ENCODE data around the gene OTOP2. TPM values are rescaled to one million over a fixed set of nuclear protein-coding genes. Genes with fewer than 3 reads are reported as not detected.
"Not testable (repeated sequence)": the region's sequence is repeated elsewhere in the genome, so short reads cannot be mapped to it uniquely, and the experiment has no call there.

OTOP2 gene
- total and polyA plus RNA-seq, 9 donors: not detected

GRCh38 chr17:74972107-74972972 lies 48.3 kb downstream of the OTOP2 start, which contains the start of gene HID1:
TSS of gene HID1 (minus strand) at chr17:74972759. CDS start at chr17:74972656, 103 bp downstream.
- Histone ChIP-seq H3K4me1 (ENCODE audit: control insufficient read depth, insufficient read depth, low read length) (peaks cover 14% of the 10 kb centered on the region), H3K9me3 (replicated peaks; ENCODE audit: control insufficient read depth, low read depth, low read length) (no peaks in the 10 kb centered on the region), H3K27me3 (ENCODE audit: control insufficient read depth, insufficient read depth, low read length) (peaks cover 47% of the 10 kb centered on the region), H3K4me3 (ENCODE audit: low read length) (peak within 1 kb of the TSS; percentile 45), H3K27ac (ENCODE audit: low read length) (peak within 1 kb of the TSS; percentile 1), H3K36me3 (ENCODE audit: control insufficient read depth, insufficient read depth, low read length) (no peaks in the 10 kb centered on the region)
- WGBS (ENCODE audit: insufficient coverage): under 1% methylated on average over 93 of the region's 95 CpGs
- DNase-seq: peak; percentile 43

DNA sequence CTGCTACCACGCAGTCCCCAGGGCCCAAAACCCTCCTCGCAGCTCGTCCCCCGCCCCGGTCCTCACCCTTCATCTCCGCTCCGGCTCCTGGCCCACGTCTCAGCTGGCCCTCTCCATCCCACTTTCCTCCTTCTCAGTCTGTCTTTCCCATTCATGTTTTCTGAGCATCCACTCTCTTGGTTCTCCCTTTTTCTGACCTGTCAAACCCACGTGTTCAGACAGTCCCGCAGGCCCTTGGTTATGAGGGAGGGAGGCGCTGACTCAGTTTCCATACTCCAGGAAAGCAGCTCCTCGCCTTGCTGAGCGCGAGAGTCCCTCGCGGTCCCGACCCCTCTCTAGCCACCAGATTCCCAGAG lies 48.9 kb downstream of the OTOP2 start:
- Histone ChIP-seq H3K9me3 (replicated peaks; ENCODE audit: control insufficient read depth, low read depth, low read length) (no peaks in the 10 kb centered on the region), H3K36me3 (ENCODE audit: control insufficient read depth, insufficient read depth, low read length) (no peaks in the 10 kb centered on the region), H3K27me3 (ENCODE audit: control insufficient read depth, insufficient read depth, low read length) (peaks cover 47% of the 10 kb centered on the region), H3K4me3 (ENCODE audit: low read length) (no peak overlapping the region), H3K27ac (ENCODE audit: low read length) (no peak overlapping the region), H3K4me1 (ENCODE audit: control insufficient read depth, insufficient read depth, low read length) (peaks cover 14% of the 10 kb centered on the region)
- WGBS (ENCODE audit: insufficient coverage): 2% methylated on average over 8 of the region's 17 CpGs
- no peak for DNase-seq

DNA sequence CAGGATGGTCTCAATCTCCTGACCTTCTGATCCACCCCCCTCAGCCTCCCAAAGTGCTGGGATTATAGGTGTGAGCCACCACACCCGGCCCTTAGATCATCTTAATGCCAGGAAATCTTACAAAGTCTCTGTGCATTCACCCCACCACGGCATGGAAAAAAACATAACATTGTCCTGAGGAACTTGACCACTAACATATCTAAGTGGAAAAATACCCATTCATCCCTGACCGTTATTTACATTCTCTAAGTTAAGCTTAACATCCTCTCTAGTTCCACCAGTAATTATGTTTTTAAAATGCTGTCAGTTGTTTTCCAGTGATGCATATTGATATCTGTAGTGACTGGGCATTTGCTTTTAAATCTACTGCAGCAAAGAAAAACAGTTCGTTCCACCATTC lies 51.9 kb downstream of the OTOP2 start:
- Histone ChIP-seq H3K36me3 (ENCODE audit: control insufficient read depth, insufficient read depth, low read length) (no peaks in the 10 kb centered on the region), H3K4me3 (ENCODE audit: low read length) (no peak overlapping the region), H3K27me3 (ENCODE audit: control insufficient read depth, insufficient read depth, low read length) (peaks cover 51% of the 10 kb centered on the region), H3K27ac (ENCODE audit: low read length) (no peak overlapping the region), H3K9me3 (replicated peaks; ENCODE audit: control insufficient read depth, low read depth, low read length) (no peaks in the 10 kb centered on the region), H3K4me1 (ENCODE audit: control insufficient read depth, insufficient read depth, low read length) (peaks cover 14% of the 10 kb centered on the region)
- 80% methylated on average over 1 of the region's 4 CpGs for WGBS (ENCODE audit: insufficient coverage)
- no peak for DNase-seq

GRCh38 chr17:74977802-74978201 lies 53.7 kb downstream of the OTOP2 start:
- Histone ChIP-seq H3K27ac (ENCODE audit: low read length) (no peak overlapping the region), H3K9me3 (replicated peaks; ENCODE audit: control insufficient read depth, low read depth, low read length) (no peaks in the 10 kb centered on the region), H3K27me3 (ENCODE audit: control insufficient read depth, insufficient read depth, low read length) (peaks cover 34% of the 10 kb centered on the region), H3K36me3 (ENCODE audit: control insufficient read depth, insufficient read depth, low read length) (no peaks in the 10 kb centered on the region), H3K4me3 (ENCODE audit: low read length) (no peak overlapping the region), H3K4me1 (ENCODE audit: control insufficient read depth, insufficient read depth, low read length) (peaks cover 18% of the 10 kb centered on the region)
- no CpG with 5 or more reads among the region's 3 CpGs for WGBS (ENCODE audit: insufficient coverage)
- no peak for DNase-seq

- no peak overlapping the region for H3K4me3 ChIP-seq (ENCODE audit: low read length)
- H3K27ac ChIP-seq (ENCODE audit: low read length): no peak overlapping the region
- no peaks in the 10 kb centered on the region for H3K9me3 ChIP-seq (replicated peaks; ENCODE audit: control insufficient read depth, low read depth, low read length)
- WGBS (ENCODE audit: insufficient coverage): 60% methylated on average over 3 of the region's 3 CpGs
- H3K27me3 ChIP-seq (ENCODE audit: control insufficient read depth, insufficient read depth, low read length): peaks cover 30% of the 10 kb centered on the region
- H3K36me3 ChIP-seq (ENCODE audit: control insufficient read depth, insufficient read depth, low read length): no peaks in the 10 kb centered on the region
- DNase-seq: no peak
- peaks cover 15% of the 10 kb centered on the region for H3K4me1 ChIP-seq (ENCODE audit: control insufficient read depth, insufficient read depth, low read length)
Measured at GRCh38 chr17:74978240-74978639, 54.2 kb downstream of the OTOP2 start.

- Histone ChIP-seq H3K4me3 (ENCODE audit: low read length) (no peak overlapping the region), H3K27me3 (ENCODE audit: control insufficient read depth, insufficient read depth, low read length) (peaks cover 16% of the 10 kb centered on the region), H3K9me3 (replicated peaks; ENCODE audit: control insufficient read depth, low read depth, low read length) (no peaks in the 10 kb centered on the region), H3K4me1 (ENCODE audit: control insufficient read depth, insufficient read depth, low read length) (peaks cover 15% of the 10 kb centered on the region), H3K27ac (ENCODE audit: low read length) (no peak overlapping the region), H3K36me3 (ENCODE audit: control insufficient read depth, insufficient read depth, low read length) (no peaks in the 10 kb centered on the region)
- no peak for DNase-seq
- 74% methylated on average over 9 of the region's 17 CpGs for WGBS (ENCODE audit: insufficient coverage)
Measured at GRCh38 chr17:74979408-74980146, 55.5 kb downstream of the OTOP2 start.

- H3K9me3 ChIP-seq (replicated peaks; ENCODE audit: control insufficient read depth, low read depth, low read length): no peaks in the 10 kb centered on the region
- H3K4me3 ChIP-seq (ENCODE audit: low read length): peak overlapping the region; percentile 61
- H3K27ac ChIP-seq (ENCODE audit: low read length): peak overlapping the region; percentile 91
- no peak for DNase-seq
- peaks cover 15% of the 10 kb centered on the region for H3K4me1 ChIP-seq (ENCODE audit: control insufficient read depth, insufficient read depth, low read length)
- H3K36me3 ChIP-seq (ENCODE audit: control insufficient read depth, insufficient read depth, low read length): no peaks in the 10 kb centered on the region
- H3K27me3 ChIP-seq (ENCODE audit: control insufficient read depth, insufficient read depth, low read length): peaks cover 7% of the 10 kb centered on the region
- 64% methylated on average over 12 of the region's 16 CpGs for WGBS (ENCODE audit: insufficient coverage)
Measured at GRCh38 chr17:74981318-74981978, 57.4 kb downstream of the OTOP2 start.

- peak; percentile 80 for DNase-seq
- H3K36me3 ChIP-seq (ENCODE audit: control insufficient read depth, insufficient read depth, low read length): no peaks in the 10 kb centered on the region
- peaks cover 5% of the 10 kb centered on the region for H3K27me3 ChIP-seq (ENCODE audit: control insufficient read depth, insufficient read depth, low read length)
- H3K9me3 ChIP-seq (replicated peaks; ENCODE audit: control insufficient read depth, low read depth, low read length): no peaks in the 10 kb centered on the region
- peak overlapping the region; percentile 91 for H3K27ac ChIP-seq (ENCODE audit: low read length)
- under 1% methylated on average over 54 of the region's 61 CpGs for WGBS (ENCODE audit: insufficient coverage)
- H3K4me1 ChIP-seq (ENCODE audit: control insufficient read depth, insufficient read depth, low read length): peaks cover 18% of the 10 kb centered on the region
- H3K4me3 ChIP-seq (ENCODE audit: low read length): peak overlapping the region; percentile 61
Measured at GRCh38 chr17:74981979-74982662, 58.0 kb downstream of the OTOP2 start.

- H3K9me3 ChIP-seq (replicated peaks; ENCODE audit: control insufficient read depth, low read depth, low read length); H3K27me3 ChIP-seq (ENCODE audit: control insufficient read depth, insufficient read depth, low read length); H3K36me3 ChIP-seq (ENCODE audit: control insufficient read depth, insufficient read depth, low read length); DNase-seq: not testable (repeated sequence)
- Histone ChIP-seq H3K27ac (ENCODE audit: low read length) (peak overlapping the region; percentile 91), H3K4me3 (ENCODE audit: low read length) (peak overlapping the region; percentile 61), H3K4me1 (ENCODE audit: control insufficient read depth, insufficient read depth, low read length) (peaks cover 19% of the 10 kb centered on the region)
- 10% methylated on average over 8 of the region's 14 CpGs for WGBS (ENCODE audit: insufficient coverage)
Measured at GRCh38 chr17:74982663-74983313, 58.7 kb downstream of the OTOP2 start.
